NCI-H2029 (cell line): ENCODE measurements around the gene POU2F1.
A peak's percentile ranks its signal among the peaks of the same experiment; 100 is the strongest.

Experiments
- DNase-seq: peaks from one replicate; lab custom pipeline; 2025; lab: John Stamatoyannopoulos, UW

The POU2F1 gene

DNA sequence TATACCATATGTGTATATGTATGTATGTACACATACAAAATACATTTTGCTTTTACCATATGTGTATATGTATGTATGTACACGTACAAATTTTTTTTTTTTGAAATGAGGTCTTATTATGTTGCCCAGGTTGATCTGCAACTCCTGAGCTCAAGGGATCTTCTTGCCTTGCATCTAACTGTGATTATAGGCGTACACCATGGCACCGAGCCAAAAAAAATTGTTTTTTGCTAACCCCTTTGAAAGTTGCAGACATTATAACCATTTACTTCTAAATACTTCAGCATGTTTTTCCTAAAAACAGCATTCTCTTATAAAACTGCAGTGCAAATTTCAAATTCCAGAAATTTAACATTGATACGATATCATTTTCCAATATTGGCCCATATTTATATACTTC is 147.0 kb downstream of the POU2F1 start:
- DNase-seq = no peak

DNA sequence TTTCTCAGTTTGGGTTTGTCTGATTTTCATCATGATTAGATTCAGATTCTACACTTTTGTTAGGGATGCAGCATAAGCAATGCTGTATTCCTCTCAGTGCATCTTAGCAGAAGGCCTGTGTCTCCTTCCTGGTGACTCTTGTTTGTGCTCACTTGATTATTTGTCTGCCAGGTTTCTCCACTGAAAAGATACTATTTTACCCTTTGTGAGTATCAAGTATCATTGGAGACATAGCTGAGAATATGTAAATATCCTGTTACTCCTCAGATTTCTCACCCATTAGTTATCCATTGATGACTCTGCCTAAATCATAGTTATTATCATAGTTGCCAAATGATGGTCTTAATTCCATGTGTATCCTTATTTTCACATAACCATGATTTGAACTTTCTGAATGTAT is 148.5 kb downstream of the POU2F1 start:
- DNase-seq = no peak

- no peak for DNase-seq
Measured at GRCh38 chr1:167369933-167370332, 149.2 kb downstream of the POU2F1 start.

DNA sequence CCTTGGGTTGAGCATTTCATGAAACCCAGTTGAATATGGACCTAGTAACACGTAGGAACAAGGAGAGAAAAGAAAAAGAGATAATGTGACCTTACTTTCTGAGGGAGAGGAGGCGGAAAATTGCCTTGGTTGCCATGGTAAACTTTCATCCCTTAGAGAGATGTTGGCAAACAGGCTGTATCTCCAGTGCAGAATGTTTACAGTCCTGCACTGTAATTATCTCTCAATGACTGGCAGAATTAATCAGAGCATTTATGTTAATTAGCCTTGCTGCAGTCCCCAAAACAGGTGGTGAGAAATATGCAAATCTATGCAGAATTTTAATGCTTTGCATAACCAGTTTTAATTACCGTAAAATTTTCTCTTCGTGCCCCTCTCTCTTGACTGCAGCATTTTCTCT is 150.3 kb downstream of the POU2F1 start:
- DNase-seq = no peak

DNA sequence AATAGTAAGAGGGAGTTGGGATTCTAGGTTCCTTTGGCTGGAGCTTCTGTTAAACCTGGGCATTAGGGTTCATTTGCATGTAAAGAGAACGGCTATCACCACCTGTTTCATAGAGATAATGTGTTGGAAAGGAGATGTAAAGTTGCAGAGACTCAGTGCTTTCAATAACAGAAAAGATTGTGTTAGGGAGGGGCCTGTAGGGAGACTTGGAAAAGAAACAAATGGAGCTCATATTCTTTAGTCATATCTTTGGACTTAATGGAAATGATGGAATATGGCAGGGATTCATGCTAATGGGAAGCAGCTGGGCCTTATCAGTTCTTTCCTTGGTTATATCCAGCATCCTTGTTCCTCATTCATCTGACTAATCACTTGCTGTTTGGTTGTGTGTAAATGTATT is 152.7 kb downstream of the POU2F1 start:
- DNase-seq = no peak

DNA sequence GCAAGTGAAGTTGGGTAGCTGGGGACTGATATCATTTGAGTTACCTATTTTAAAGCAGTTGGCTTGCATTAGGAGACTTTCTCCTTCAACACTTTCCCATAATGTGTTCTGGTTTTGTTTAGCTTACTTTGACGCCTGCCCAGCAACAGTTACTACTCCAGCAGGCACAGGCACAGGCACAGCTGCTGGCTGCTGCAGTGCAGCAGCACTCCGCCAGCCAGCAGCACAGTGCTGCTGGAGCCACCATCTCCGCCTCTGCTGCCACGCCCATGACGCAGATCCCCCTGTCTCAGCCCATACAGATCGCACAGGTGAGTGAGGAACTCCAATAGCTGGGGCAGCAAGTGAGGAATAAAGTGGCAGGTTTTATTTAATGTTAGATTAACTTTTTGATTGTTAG is 153.3 kb downstream of the POU2F1 start:
- no peak for DNase-seq

DNA sequence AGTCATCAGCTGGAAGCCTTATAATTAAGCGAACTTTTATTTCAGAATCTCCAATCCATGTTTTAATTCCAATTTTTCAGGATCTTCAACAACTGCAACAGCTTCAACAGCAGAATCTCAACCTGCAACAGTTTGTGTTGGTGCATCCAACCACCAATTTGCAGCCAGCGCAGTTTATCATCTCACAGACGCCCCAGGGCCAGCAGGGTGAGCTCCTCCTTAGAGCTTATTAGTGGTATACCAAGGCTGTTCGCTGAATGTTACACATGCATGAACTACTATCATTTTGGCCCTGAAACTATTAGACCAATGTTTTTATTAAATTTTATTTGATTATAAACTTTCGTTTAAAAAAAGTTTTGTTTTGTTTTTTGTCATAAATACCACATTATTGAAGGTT is 155.3 kb downstream of the POU2F1 start:
- DNase-seq = no peak

GRCh38 chr1:167387251-167387910 is 166.7 kb downstream of the POU2F1 start:
- DNase-seq = no peak

DNA sequence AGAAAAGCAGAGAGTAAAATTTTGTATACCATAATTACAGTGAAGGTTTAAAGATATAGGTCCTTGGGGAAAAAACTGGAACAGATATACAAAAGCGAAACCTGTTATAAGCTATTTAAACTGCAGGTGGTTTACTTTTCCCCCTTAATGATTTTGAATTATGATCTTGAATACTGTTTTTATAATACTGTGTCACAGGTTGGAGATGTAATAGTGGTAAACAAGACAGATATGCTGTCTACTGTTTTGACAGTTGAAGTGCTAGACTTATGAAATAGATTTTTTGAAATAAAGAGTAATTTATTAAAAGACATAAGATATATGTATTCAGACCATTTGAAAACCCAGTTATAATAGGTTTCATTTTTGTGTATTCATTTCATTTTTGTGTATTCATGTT is 168.3 kb downstream of the POU2F1 start:
- DNase-seq = no peak

GRCh38 chr1:167392200-167392696 is 171.6 kb downstream of the POU2F1 start:
- no peak for DNase-seq

- no peak for DNase-seq
Measured at GRCh38 chr1:167400359-167400953, 179.8 kb downstream of the POU2F1 start.

DNA sequence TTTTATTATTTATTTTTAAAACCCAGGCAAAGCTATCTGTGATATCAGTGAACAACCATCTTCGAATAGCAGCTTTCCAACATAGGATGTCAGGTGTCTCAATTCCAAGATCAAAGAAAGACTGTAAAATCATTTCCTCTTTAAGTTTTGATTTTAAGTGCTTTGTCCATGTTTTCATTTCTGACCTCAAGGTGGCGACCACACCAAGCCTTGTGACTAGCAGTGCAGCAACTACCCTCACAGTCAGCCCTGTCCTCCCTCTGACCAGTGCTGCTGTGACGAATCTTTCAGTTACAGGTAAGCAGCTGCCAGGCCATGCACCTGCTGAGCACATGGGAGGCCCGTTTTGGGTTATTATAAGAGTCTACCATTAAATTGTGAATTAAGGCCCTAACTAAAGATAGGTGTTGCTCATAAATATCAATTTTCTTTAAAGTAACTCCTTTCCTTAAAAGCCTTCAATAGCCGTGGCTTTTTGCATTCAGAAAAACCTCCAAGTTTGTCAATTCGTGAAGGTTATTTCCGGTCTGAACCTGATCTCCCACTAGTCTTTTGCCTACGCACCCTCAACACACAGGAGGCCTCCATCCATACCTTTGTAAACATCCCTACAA is 180.7 kb downstream of the POU2F1 start:
- DNase-seq = peak; percentile 32

DNA sequence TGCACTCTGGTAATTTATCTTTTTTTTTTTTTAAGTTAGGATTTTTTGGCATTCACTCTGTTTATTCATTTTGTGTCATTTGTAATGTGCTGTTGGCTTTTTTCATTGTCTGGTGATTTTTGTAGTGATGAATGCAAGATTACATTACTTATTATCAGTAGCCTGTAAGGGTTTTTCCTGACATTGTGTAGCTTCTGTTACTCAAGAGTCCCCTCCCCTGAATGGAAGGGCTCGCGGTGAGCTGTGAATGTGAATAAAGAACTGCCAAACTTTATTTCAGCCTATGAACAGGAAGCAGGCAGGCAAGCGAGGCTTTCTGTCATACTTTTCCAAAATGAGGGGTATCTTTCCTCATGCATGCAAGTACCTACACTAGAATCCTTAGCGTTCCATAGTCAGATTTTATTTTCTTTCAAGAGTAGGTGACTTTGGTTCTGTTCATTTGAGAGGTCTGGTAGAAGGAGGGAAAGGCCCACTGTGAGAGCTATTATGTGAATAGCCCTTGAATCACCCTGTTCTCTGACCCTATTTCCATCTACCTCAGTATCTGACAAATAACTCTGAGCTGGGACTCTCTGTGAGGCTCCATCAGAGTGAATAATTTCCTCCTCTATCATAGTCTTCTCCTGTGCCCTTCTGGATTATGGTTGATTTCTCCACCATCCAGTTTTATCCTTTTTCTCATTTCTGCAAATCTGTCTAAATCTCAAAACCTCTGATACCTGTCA is 183.6 kb downstream of the POU2F1 start:
- DNase-seq = no peak

DNA sequence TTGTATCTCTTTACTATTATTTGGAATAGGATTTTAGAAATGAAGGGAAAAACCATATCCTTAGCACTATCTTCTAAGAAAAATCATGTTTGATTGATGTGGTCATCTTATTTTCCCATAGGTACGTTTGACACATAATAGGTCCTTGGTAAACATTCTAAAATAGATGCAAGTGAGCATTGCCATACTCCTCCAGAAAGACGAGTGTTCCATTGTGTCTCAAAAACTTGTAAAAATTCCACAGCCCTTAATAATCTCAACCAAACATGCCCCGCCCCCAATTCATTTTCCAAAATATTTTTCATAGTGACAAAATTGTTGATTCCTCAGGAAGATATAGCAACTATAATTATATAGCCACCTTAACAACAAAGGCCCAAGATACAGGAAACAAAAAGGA is 184.2 kb downstream of the POU2F1 start:
- no peak for DNase-seq

- DNase-seq = no peak
Measured at GRCh38 chr1:167408355-167408754, 187.7 kb downstream of the POU2F1 start.

DNA sequence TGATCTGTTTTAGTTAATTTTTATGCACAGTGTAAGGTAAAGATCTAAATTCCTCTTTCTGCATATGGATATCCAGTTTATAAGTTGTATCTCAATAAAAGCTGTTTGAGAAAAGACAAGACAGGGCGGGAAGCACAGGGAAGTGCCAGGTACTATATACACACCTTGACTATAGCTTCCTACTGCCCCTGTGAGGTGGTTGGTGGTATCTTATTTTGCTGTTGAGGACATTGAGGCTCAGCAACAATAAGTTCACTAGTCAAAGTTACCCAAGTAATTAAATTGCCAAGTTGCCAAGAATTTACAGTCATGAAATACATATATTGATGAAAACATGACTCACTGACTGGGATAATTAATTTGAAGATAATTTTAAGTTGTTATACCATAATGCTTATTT is 188.5 kb downstream of the POU2F1 start:
- no peak for DNase-seq

- peak; percentile 87 for DNase-seq
Measured at GRCh38 chr1:167412072-167412471, 191.4 kb downstream of the POU2F1 start.

- no peak for DNase-seq
Measured at GRCh38 chr1:167412920-167413319, 192.2 kb downstream of the POU2F1 start.

- no peak for DNase-seq
Measured at GRCh38 chr1:167413328-167413727, 192.6 kb downstream of the POU2F1 start.

GRCh38 chr1:167416506-167416905 is 195.8 kb downstream of the POU2F1 start:
- DNase-seq = no peak

- no peak for DNase-seq
Measured at GRCh38 chr1:167418391-167418790, 197.7 kb downstream of the POU2F1 start.

DNA sequence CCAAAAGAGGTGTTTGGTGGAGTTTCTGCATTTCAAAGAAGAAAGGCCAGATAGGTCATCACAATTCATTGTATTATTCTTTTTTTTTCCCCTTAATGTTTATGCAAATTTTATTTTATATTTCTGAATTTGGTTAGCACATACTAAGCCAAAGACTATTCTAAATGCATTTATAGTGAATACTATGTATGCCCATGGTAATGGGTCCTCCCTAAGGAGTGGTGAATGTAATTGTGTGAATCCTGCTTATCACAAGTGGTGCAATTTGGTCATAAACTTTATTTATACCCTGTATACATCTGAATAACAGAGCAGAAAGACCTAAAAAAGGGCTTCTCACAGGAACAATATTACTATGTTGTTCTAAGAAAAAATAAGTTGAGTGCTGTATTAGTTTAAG is 198.6 kb downstream of the POU2F1 start:
- no peak for DNase-seq

DNA sequence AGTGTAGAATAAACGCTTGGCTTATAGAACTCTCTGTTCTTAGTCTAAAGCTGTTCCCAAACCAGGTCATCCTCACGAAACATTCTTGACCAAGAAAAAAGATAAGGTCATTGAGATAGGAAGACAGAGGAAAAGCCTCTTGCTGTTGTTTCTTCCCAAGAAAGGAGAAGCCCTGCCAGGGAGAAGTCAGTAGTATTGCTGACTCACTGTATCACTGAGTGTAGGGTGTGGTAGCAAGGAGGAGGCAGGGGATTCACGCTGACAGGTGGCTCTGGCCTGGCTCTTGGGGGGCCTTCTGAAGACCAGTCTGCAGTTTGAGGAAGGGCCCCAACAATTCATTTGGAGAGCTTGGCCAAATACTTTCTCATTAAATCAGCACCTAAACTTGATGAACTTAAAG is 199.8 kb downstream of the POU2F1 start:
- no peak for DNase-seq
